ENCODE results near the gene FAM170B. TPM values are rescaled to one million over a fixed set of nuclear protein-coding genes. Genes with fewer than 3 reads are reported as not detected.

The FAM170B gene
- total RNA-seq: not detected
- polyA plus RNA-seq: not detected
- long read RNA-seq, donor 1: 0 reads
- long read RNA-seq, donor 2: 0 reads
- long read RNA-seq, donor 3: 0 reads

DNA sequence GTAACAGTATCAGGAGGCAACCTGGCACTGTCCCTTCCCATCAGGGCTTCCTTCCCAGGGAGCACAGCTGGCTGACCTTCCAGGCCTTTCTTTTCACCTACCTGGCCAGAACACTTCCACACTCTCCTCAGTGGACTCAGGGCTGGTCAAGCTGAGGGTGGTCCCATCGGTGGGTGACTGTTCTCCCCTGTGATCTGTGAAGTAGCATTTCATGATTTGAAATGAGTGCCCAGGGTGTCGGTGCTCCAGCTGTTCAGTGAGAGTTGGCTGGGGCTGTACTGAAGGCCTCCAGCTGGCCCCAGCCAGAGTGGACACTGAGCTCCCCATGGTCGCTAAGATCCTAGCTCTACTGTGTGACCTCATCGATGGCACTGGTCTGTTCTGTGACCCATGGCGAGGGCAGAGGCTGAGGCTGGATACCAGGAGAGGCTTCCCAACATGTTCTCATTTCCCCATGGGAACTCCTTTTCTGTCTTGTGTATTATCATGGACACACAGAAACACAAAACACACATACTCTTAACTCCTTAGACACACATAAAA, at the start of gene FAM170B:
Gene FAM170B, minus strand, starts transcription at position 316 of the 543 bp plus-strand sequence. Its CDS starts 103 bp downstream, at position 213.
- intact Hi-C loops (cut with DNase I): no loop called here
- Histone ChIP-seq H3K9me3 (peaks cover 0 to 5% (median 0%) of the 10 kb centered on the region in 11 donors), H3K4me1 (peaks cover 0 to 35% (median 11%) of the 10 kb centered on the region in 9 donors), H3K27me3 (no peaks in the 10 kb centered on the region), H3K36me3 (no peaks in the 10 kb centered on the region), H3K4me3 (no peak within 1 kb of the TSS), H3K27ac (no peak within 1 kb of the TSS)
- DNase-seq: peak in 1 of 2 donors; percentile 2
- 71 to 77% methylated on average over 5 of the region's 5 CpGs for WGBS, 2 donors
- TF ChIP-seq, protein P1, sequence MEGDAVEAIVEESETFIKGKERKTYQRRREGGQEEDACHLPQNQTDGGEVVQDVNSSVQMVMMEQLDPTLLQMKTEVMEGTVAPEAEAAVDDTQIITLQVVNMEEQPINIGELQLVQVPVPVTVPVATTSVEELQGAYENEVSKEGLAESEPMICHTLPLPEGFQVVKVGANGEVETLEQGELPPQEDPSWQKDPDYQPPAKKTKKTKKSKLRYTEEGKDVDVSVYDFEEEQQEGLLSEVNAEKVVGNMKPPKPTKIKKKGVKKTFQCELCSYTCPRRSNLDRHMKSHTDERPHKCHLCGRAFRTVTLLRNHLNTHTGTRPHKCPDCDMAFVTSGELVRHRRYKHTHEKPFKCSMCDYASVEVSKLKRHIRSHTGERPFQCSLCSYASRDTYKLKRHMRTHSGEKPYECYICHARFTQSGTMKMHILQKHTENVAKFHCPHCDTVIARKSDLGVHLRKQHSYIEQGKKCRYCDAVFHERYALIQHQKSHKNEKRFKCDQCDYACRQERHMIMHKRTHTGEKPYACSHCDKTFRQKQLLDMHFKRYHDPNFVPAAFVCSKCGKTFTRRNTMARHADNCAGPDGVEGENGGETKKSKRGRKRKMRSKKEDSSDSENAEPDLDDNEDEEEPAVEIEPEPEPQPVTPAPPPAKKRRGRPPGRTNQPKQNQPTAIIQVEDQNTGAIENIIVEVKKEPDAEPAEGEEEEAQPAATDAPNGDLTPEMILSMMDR (IDR thresholded peaks at IDR 0.05): no peak
- peak in 1 of 8 donors; percentile 41 for ATAC-seq

DNA sequence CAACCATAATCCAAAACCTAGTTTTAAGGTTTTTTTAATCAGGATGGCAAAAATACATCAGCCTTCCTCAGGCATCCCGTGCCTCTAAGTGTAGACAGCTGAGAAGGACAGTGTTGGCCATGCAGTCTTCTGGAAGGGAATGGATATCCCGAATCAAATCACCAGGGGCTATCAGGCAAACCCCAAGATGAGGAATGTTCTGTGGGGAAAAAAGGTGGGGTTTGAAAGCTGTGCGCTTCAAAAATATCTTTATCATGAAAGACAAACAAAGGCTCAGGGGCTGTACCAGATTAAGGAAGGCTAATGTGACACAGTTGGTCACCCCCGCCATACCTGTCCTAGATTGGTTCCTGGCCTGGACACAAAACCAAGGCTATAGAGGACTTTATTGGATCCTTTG, 49.0 kb upstream of the FAM170B start:
- intact Hi-C loops (cut with DNase I): loop anchor here in 3 of 10 donors (10.0 kb wide), 1 partner anchor 112 kb away; the partner anchor contains the start of gene C10orf71 (in 3 of the 3)
- no peak overlapping the region for H3K4me3 ChIP-seq
- TF ChIP-seq, protein P1 (IDR thresholded peaks at IDR 0.05): no peak
- no peaks in the 10 kb centered on the region for H3K36me3 ChIP-seq
- DNase-seq (no peak), ATAC-seq (no peak)
- WGBS, 2 donors: 88 to 93% methylated on average over 4 of the region's 4 CpGs
- H3K27me3 ChIP-seq: no peaks in the 10 kb centered on the region
- H3K4me1 ChIP-seq: peaks cover 2 to 84% (median 51%) of the 10 kb centered on the region in 9 donors
- H3K27ac ChIP-seq: peak overlapping the region in 2 of 10 donors; percentile 32 to 63
- no peaks in the 10 kb centered on the region for H3K9me3 ChIP-seq

GRCh38 chr10:49180444-49180860, 46.6 kb upstream of the FAM170B start:
- Histone ChIP-seq H3K27ac (no peak overlapping the region), H3K27me3 (no peaks in the 10 kb centered on the region), H3K9me3 (no peaks in the 10 kb centered on the region), H3K4me1 (peaks cover 14 to 91% (median 56%) of the 10 kb centered on the region in 9 donors), H3K36me3 (no peaks in the 10 kb centered on the region), H3K4me3 (no peak overlapping the region)
- TF ChIP-seq, protein P1 (IDR thresholded peaks at IDR 0.05): no peak
- no peak for ATAC-seq
- DNase-seq: no peak
- 40 to 63% methylated on average over 3 of the region's 3 CpGs for WGBS, 2 donors
- intact Hi-C loops (cut with DNase I): loop anchor here in 3 of 10 donors (10.0 kb wide), 1 partner anchor 114 kb away; the partner anchor contains the start of gene C10orf71 (in 3 of the 3)

DNA sequence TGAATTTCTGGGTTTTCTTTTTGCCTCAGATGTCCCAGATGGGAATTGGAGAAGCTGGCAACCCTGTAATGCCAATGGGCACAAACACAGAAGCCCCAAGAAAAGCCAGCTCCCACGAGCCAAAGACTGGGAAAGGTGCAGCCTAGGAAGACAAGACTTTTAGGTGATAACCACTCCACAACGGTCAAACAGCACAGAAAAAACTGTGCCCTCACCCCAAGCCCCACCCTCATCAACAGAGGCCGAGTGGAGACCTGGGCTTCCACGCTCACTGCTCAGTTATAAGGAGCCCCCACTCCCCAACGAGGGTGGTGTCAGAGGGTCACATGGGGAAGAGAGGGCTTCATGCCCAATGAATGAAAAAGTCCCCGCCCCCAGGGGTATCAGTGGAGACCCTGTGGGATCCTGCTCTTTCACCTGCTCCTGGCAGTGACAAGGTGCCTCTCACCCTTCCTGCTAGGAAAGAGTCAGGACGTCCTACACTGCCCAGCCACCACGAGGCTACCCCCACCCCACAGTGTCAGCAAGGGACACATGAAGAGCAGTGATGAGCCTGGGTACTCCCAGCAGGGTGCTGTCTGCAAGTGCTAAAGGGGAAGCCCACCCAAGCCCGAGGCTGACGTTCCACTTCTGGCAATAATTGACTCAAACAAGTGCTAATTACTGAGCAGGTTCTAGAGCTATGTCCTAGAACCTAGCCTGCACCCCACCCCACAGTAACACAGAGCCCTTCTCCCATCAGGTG, 46.0 kb upstream of the FAM170B start:
- Histone ChIP-seq H3K4me1 (peaks cover 18 to 94% (median 58%) of the 10 kb centered on the region in 9 donors), H3K36me3 (no peaks in the 10 kb centered on the region), H3K9me3 (no peaks in the 10 kb centered on the region), H3K27me3 (no peaks in the 10 kb centered on the region), H3K27ac (peak overlapping the region in 6 of 10 donors; percentile 4 to 90 (median 31)), H3K4me3 (no peak overlapping the region)
- intact Hi-C loops (cut with DNase I): loop anchor here in 4 of 10 donors (5.0 to 10.0 kb wide), 2 partner anchors 68 to 115 kb away; partner anchors contain the start of gene C10orf71 (in 3 of the 4)
- no peak for ATAC-seq
- TF ChIP-seq, protein P1 (IDR thresholded peaks at IDR 0.05): no peak
- no peak for DNase-seq
- 79% methylated on average over 10 of the region's 10 CpGs for WGBS, 2 donors

Data from heart right ventricle (tissue), 16 donors.